NCI-H146 treated with DMSO at 0.1 percent for 48 hours (cell line): Measurements from ENCODE around the gene EPHA2.

Experiments used
- DNase-seq: peaks from one replicate; lab custom pipeline; 2025; ENCODE audit not compliant: unreplicated experiment; lab: John Stamatoyannopoulos, UW

The EPHA2 gene

DNA sequence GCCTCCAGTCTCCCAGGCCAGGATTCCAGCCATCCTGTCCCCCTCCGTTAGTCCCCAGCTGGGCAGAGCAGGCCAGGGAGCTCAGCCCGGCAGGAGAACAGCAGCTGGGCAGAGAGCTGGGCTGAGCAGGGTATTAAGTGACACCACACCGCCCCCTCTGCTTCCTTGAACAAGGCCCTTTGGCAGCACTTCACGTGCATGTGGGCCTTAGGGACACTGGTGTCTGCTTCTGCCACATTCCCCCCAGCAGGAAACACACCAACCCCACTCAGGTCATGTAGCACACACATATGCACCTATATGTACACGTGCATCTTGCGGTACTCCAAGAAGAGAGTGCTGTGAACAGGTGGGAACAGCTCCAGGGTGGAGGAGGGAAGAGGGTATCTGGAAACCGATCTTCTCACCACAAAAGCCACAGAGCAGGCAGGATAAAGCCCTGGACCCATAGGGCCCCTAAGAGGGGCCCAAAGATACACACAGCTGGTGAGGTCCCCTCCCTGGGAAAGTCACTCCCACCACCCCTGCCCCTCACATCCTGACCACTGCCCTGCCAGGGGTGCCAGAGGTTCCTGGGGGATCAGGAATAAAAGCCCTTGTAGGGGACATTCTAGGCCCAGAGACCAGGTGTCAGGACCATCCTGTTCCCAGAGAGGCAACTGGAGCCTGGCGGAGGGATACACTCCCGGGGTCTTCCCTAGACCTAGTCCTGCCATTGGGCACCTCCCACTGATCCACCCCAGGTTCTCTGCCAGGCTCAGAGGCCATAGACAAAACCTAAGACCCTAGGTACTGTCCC, 4.5 kb downstream of the EPHA2 start:
- no peak for DNase-seq

GRCh38 chr1:16150508-16150907, 5.4 kb downstream of the EPHA2 start:
- DNase-seq, result no peak

GRCh38 chr1:16149702-16150488, 6.0 kb downstream of the EPHA2 start:
- DNase-seq, result no peak

DNA sequence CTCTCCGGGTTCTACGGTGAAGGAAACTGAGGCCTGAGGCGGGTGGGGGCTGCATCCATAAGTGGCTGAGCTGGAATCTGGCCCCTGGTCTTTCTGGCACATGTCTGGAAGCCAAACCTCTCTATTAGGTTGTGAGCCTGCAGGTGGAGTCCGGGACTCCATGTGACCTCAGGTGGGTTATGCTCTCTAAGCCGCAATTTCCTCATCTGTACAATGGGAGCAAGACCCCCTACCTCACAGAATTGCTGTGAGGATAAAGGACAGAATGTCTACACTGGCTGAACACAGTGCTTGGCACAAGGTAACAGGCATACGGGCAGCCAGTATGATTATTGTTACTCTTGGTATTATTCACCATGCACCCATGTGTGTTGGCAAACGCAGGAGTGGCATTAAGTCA, 6.7 kb downstream of the EPHA2 start:
- DNase-seq, result no peak

GRCh38 chr1:16148329-16149092, 7.4 kb downstream of the EPHA2 start:
- DNase-seq, result no peak

- DNase-seq, result no peak
Measured at GRCh38 chr1:16147156-16147926, 8.5 kb downstream of the EPHA2 start.

GRCh38 chr1:16146279-16147155, 9.4 kb downstream of the EPHA2 start:
- DNase-seq, result no peak

DNA sequence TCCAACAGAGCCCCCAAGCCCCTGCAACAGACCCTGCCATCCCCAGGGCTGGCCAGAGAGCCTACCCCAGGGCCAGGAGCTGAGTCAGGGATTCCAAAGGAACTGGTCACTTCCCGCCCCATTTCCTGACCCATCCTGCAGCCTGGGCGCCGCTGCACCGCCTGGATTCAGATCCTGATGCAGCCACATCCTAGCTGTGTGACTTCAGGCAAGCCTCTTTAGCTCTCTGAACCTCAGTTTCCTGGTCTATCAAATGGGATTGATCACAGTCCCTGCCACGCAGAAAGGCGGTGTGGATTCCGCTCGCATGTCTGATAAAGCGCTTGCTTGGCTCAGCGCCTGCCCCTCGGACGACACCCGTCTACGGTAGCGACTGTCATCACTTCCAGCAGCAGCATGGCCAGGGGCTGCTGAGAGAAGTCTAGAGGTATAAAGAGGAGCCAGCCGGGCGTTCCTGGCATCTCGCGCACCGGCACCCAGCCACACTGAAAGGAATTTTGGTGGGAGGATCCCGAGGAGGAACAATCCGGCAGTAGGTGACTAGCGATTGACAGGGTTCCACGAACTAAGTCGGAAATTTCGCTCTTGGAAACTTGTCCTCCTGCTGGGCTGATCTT, 10.1 kb downstream of the EPHA2 start:
- DNase-seq, result no peak

DNA sequence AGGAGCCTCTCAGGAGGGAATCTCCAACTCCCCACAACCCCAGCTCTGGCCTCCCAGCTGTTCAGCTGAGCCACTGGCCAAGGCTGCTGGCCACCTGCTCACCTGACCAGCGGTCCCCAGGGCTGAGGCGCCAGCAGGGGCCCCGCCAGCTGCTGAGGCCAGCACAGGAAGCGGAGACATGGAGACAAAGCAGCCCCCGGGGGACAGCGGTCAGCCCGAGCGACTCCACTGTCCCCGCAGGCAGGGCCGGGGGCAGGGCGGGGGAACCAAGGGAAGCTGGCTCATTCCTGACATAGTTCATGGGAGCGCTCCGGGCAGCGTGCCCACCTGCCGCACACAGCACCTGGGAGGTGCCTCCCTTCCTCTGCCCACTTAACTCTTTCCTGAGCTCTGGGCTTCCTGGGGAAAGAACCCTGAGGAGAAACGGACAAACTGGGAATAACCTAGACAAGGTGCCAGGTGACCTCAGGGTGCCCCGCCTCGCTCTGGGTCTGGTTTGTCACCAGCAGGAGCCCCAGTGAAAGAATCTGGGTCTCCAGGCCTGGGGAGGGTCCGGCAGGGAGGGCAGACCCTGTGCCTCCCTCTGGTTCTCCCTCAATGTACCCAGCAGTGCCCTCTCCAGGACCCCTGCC, 10.7 kb downstream of the EPHA2 start:
- peak; percentile 47 for DNase-seq

DNA sequence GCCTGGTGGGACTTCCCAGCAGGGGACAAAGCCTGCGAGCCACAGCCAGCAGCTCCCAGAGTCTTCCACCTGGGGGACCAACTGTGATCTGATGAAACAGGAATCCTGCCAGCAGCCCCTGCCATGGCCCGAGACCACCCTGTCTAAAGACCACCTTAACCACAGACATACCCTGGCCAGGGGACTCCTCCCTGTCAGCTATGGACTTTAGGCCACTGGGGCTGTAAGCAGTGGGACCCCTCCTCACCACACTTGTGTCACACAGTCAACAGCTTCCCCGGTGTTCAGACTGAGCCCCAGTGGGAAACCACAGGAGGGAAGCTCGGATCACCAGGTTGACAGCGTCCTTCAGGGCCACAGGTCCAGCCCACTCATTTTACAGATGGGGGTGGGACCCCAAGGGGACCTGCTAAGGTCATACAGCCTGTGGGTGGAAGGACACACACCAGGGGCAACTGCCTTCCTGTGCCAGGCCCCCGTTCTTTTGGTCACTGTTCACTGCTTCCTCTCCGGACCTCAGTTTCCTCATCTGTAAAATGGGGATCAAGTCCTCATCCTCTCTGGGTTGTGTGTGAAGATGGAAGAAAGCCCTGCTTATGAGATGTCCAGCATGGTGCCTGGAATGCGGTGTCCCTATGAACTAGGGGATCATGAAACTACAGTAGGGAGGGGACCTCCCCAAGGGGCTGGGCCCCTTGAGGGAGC, 11.4 kb downstream of the EPHA2 start:
- DNase-seq, result no peak

DNA sequence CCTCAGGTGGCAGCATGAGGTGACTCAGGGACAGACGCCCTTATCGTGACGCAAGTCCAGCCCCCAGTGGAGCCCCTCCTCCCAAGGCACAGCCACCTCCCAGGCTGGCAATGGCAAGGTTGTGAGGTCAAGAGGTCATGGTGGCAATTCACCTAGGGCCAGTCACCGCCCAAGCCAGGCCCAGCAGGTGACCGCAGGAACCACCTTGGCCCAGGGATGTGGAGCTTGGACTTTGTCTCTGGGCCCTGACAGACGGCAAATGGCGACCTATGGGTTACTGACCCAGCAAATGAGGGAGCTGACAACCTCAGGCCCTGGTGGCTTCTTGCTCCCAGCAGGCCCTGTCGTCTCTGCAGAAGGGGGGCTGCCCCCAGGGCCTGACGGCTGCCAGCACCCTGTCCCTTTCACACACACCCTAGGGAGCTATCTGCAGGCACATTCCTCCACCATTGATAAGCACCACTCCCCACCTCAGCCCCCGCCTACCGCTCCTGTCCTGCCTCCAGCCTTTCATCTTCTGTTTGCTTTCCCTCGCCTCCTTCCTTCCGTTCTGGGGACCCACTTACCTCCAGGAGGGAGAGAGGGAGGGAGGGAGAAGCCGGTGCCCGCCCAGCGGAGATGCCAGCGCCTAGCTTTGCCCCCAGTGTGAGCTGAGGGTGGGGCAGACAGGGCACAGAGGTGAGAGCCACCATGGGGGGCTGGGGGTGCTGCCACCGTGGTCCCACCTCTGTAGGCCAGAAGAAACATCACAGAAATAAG, 12.1 kb downstream of the EPHA2 start:
- DNase-seq, result peak; percentile 56

DNA sequence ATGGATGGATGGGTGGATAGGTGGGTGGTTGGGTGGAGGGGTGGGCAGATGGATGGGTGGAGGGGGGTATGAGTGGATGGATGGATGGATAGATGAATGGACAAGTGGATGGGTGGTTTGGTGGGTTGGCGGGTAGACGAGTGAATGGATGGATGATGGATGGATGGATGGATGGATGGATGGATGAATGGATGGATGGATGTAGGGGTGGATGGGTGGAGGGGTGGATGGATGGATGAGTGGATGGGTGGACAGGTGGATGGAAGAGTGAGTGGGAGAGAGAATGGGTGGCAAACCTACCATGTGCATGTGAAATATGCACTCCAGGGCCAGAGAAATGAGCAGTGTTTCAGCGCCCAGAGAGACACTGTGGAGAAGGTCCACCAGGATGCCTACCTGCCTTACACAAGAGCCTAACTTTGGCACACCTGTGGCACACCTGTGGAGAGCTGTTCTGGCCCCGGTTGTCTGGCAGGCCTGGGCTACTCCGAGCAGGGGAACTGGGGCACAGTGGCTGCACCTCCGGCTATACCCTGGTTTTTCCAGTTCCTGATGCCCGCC, 12.8 kb downstream of the EPHA2 start:
- DNase-seq, result no peak

- DNase-seq, result no peak
Measured at GRCh38 chr1:16142383-16142995, 13.4 kb downstream of the EPHA2 start.

- no peak for DNase-seq
Measured at GRCh38 chr1:16141573-16142336, 14.1 kb downstream of the EPHA2 start.

DNA sequence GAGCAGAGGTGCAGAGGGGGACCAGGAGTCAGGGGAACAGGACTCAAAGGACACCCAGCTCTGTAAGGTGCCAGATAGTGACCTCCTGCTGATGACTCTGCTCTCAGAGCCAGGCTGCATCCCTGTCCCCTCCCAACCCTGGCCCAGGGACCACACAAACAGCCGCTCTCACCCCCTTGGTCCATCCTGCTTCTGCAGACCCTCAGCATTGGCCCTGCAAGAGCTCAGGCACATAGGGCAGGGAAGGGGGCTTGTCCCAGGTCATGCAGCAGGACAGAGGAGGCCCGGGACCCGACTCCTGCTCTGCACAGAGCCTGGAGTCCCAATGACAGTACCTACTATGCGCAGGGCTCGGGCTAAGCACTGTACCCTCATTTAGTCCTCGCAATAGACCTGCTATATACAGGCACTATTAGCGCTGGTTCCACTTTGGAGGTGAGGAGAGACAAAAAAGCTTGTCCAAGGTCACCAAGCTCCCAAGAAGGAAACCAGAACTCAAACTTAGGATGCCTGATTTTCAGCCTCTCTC, 15.7 kb downstream of the EPHA2 start:
- no peak for DNase-seq

DNA sequence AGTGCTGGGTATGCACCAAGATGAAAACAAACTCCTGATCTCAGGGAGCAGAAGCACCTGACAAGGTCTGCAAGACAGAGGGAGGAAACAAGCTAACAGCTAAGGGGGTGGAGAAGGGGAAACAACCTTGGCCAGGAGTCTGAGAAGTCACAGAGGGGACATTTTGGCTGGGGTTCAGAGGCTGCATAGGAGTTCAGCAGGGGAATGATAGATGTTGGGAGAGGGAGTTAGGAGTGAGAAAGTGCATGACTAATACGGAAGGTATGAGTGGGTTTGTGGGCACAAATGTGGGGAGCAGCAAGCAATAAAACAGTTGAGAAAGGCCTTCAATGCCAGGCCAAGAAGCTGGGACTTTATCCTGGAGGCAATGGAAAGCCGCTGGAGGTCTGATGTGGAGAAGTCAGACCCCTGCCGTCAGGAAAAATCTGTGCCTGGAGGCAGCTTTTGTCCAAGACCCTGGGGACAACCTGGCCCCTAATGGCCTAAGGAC, 16.4 kb downstream of the EPHA2 start:
- DNase-seq, result no peak
